HG02943 (cell line): ENCODE results near the gene PLA2G15.

Experiments used
- ATAC-seq: cut with Tn5 transposase; IDR thresholded peaks from one replicate; pipeline ENCODE4 v1.9.1; 2021; ENCODE audit warnings: mild to moderate bottlenecking, low read depth, moderate library complexity; ENCODE audit not compliant: unreplicated experiment

PLA2G15 gene

GRCh38 chr16:68251832-68252231 lies 6.7 kb downstream of the PLA2G15 start:
- no peak for ATAC-seq

DNA sequence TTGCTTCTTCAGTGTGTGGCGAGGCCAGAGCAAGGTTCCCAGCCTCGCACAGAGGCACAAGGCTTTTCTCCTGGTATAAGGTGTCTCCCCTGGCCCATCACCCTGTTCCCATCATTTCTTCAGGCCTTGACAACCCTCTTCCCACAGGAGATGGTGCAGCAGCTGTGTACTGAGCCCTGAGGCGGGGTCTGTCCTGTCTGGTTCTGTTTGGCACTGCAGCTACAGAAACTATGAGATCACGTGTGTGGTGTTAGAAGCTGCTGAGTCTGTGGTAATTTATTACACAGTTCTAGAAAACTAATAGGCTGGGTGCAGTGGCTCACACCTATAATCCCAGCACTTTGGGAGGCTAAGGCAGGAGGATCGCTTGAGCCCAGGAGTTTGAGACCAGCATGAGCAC lies 7.2 kb downstream of the PLA2G15 start:
- ATAC-seq = no peak

DNA sequence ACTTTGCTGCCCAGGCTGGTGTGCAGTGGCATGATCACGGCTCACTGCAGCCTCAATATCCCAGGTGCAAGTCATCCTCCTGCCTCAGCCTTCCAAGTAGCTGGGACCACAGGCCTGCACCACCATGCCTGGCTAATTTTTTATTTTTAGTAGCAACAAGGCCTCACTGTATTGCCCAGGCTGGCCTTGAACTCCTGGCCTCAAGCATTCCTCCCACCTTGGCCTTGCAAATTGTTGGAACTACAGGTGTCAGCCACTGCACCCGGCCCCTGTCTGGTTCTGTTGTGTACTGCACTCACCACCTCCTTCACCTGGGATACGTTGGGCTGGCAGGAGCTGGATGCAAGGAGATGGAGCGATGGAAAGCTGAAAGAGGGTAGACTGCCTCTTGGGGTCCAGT lies 8.5 kb downstream of the PLA2G15 start:
- no peak for ATAC-seq

DNA sequence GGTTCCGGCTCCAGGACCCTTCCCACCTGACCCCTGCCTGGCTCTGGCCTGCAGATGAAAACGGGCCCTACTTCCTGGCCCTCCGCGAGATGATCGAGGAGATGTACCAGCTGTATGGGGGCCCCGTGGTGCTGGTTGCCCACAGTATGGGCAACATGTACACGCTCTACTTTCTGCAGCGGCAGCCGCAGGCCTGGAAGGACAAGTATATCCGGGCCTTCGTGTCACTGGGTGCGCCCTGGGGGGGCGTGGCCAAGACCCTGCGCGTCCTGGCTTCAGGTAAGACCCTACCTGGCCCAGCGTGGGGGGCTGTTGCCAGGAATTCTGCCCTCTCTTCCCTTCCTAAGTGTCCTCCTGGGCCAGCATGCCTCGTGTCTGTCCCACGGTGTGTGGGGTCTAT lies 10.5 kb downstream of the PLA2G15 start:
- ATAC-seq = no peak

GRCh38 chr16:68257251-68257905 lies 12.2 kb downstream of the PLA2G15 start:
- peak; percentile 51 for ATAC-seq

- no peak for ATAC-seq
These were observed 13.0 kb downstream of the PLA2G15 start for GRCh38 chr16:68257906-68258800.

DNA sequence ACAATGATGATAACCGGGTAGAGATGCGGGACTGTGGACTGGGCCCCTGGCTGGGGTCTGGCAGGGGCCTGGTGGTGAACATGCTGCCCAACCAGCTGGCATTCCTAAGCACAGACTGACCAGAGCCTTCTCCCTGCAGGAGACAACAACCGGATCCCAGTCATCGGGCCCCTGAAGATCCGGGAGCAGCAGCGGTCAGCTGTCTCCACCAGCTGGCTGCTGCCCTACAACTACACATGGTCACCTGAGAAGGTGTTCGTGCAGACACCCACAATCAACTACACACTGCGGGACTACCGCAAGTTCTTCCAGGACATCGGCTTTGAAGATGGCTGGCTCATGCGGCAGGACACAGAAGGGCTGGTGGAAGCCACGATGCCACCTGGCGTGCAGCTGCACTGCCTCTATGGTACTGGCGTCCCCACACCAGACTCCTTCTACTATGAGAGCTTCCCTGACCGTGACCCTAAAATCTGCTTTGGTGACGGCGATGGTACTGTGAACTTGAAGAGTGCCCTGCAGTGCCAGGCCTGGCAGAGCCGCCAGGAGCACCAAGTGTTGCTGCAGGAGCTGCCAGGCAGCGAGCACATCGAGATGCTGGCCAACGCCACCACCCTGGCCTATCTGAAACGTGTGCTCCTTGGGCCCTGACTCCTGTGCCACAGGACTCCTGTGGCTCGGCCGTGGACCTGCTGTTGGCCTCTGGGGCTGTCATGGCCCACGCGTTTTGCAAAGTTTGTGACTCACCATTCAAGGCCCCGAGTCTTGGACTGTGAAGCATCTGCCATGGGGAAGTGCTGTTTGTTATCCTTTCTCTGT lies 14.0 kb downstream of the PLA2G15 start:
- ATAC-seq = no peak

DNA sequence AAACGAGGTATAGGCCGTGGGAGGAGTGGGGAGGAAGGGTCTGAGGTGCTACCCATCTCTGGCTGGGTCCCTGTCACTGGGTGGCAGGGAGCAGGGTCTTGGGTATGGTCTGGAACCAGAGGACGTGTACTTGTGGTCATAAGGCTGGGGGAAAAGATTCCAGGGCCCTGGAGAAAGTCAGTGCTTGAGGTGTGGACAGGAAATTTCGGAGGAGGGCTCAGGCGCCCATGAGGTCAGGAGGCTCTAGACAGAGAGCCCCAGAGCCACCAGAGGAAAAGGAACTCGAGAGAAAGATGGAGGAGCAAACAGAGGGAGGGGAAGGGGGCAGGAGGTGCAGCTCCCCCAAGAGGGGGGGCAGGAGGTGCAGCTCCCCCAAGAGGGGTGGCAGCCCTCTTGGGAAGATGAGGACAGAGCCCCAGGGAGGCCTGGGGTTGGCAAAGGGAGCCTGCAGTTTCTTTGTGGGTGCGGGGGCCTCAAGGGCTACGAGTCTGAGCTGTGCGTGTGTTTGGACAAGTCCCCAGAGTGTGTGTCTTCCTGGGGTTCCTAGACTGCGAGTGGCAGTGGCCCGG lies 18.5 kb downstream of the PLA2G15 start:
- ATAC-seq = no peak

DNA sequence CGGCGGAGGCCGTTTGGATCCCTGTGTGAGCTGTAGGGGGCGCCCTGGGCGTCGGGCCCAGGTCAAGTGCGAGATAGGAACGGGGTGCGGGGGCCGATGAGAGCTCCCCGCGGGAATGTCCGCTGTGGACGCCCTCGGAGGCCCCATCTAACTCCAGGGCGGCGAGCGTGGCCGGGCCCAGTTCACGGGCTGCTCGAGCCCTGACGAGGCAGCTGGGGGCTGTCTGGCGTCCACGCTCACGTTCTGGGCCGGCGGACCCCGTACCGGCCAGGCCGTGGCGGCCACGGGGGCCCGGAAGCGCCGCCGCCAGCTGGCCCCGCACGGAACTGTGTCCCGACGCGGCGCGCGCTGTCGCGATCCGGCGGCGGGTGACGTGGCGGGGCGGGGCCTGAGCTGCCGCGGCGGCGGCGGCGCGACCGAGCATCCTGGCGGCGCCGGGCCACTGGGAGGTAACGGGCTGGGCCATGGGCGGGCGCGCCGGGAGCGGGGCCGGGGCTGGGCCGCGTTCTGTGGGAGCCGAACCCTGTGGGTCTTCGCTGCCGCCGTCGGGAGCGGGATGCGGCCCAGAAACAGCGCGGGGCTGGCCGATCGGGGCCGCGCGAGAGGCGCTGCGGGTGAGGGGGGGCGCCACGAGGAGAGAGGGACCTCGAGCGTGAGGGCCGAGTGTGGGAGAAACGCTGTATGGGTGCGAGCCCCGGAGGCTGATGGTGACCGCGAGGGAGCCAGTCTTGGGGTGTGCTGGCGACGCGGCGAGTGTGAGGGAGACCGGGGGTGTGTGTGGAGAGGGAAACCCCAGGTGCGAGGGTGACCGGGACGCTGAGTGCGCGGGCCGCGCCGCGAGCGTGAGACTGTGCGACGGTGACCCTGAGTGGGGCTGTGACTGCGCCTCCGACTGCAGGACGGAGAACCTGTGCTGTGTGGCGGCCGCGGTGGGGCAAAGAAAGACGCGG lies 19.2 kb downstream of the PLA2G15 start, which contains the start of gene SLC7A6:
SLC7A6 (plus strand) TSS at position 399 of the 950 bp plus-strand sequence. CDS start 10,201 bp downstream, outside the sequence.
- peak; percentile 62 for ATAC-seq

GRCh38 chr16:68265078-68265920 lies 20.1 kb downstream of the PLA2G15 start:
- ATAC-seq = no peak

DNA sequence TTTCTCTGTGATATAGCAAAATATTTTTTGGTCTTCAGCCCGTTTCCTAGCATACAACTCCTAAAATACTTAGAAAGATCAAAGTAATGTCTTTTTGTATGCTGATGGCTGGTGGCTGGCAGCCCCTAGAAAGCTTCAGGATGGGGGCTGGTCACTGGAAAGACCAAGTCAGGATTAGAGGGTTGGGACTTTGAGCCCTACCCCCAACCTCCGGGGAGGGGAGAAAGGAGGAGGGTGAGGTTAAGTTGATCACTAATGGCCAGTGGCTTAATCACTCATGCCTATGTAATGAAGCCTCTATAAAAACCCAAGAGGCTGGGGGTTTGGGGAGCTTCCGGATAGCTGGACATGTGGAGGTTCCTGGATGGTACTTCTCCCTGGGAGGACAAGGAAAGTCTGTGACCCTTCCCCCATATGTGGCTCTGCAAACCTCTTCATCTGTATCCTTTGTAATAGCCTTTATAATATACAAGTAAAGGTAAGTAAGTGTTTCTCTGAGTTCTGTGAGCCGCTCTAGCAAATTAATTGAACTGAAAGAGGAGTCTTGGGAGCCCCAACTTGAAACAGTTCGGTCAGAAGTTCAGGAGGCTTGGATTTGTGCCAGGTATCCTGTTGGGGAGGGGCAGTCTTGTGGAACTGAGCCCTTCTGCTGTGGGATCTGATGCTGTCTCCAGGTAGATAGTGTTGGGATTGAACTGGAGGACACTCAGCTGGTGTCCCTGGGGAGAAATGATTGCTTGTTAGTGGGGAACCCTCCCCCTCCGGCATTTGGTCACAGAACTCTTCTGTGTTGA lies 22.6 kb downstream of the PLA2G15 start:
- no peak for ATAC-seq

GRCh38 chr16:68269793-68270192 lies 24.6 kb downstream of the PLA2G15 start:
- no peak for ATAC-seq

DNA sequence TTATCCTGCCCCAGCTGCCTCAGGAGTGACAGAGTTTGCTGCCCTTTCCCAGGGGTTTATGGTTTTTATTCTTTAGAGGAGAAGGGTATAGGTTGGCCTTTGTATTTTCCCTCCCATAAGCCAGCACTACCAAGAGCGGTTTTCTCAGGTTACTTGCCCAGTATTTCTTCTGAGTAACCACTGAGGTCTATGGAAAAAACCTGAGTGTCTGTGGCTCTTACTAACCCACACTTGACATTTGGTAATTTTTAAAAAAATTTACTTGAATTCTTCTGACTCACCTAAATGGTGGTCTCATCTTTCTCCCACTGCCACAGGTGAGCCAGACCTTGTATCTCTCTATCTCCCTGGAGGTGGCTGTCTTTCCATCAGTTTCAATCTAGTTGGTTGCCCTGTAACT lies 25.2 kb downstream of the PLA2G15 start:
- no peak for ATAC-seq

- no peak for ATAC-seq
These were observed 27.5 kb downstream of the PLA2G15 start for GRCh38 chr16:68272507-68273209.

DNA sequence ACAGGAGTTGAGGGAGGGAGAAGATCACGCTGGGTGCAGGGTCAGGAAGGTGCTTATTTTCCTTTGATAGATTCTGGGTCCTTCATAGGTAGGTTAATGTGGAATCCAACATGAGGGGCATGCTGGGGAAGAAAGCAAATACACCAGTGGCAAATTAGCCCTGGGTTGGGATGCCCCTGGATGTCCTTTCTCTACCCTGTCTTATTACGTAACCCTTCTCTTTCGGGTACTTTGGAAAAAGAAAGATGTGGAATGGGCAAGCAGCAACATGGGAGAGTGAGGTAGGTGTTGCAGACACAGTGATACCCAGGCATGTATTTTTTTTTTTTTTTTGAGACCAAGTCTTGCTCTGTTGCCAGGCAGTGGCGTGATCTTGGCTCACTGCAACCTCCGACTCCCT lies 28.3 kb downstream of the PLA2G15 start:
- ATAC-seq = no peak

DNA sequence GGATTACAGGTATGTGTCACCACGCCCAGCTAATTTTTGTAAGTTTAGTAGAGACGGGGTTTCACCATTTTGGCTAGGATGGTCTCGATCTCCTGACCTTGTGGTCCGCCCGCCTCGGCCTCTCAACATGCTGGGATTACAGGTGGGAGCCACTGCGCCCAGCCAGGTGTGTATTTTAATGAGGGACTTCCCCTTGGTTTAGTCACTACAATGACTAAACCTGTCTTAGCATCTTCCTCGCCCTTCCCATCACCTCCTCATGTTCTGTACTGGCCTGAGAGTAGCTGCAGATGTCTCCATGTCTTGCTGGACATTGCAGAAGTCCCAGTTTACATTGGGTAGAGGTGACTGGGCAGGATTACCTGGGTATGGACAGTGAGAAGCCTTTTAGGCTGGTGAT lies 28.7 kb downstream of the PLA2G15 start:
- ATAC-seq = no peak

DNA sequence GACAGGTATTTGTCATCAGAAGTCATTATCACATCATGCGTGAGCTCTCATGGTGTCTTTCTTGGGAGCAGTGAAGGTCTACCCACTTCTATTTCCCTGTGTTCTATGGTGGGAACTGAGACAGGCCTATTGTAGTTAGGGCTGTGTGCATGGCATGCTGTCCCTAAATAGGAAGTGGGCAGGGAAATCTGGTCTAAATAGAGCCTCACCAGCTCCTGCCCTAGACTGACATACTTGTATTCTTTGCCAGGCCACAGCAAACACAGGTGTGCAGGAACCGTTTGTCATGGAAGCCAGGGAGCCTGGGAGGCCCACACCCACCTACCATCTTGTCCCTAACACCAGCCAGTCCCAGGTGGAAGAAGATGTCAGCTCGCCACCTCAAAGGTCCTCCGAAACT lies 29.3 kb downstream of the PLA2G15 start:
- no peak for ATAC-seq
